COLO668 (cell line): ENCODE data around the gene CEP290.
"Not testable (repeated sequence)": the region's sequence is repeated elsewhere in the genome, so short reads cannot be mapped to it uniquely, and the experiment has no call there.

Source experiments
- DNase-seq: peaks from one replicate; lab custom pipeline; 2025; ENCODE audit not compliant: unreplicated experiment; lab: John Stamatoyannopoulos, UW

Gene CEP290

GRCh38 chr12:88044035-88044434 is 97.9 kb downstream of the CEP290 start:
- no peak for DNase-seq

GRCh38 chr12:88037770-88038169 is 104.1 kb downstream of the CEP290 start:
- no peak for DNase-seq

- no peak for DNase-seq
Observed at GRCh38 chr12:88036353-88036965, 105.4 kb downstream of the CEP290 start.

- no peak for DNase-seq
Observed at GRCh38 chr12:88035907-88036289, 106.0 kb downstream of the CEP290 start.

GRCh38 chr12:88035271-88035906 is 106.5 kb downstream of the CEP290 start:
- DNase-seq: peak; percentile 97

- not testable (repeated sequence) for DNase-seq
Observed at GRCh38 chr12:88031161-88031560, 110.7 kb downstream of the CEP290 start.

GRCh38 chr12:88029093-88029665 is 112.7 kb downstream of the CEP290 start, which contains the start of gene C12orf50:
TSS of gene C12orf50 (minus strand) at chr12:88029401. CDS start at chr12:88026962, 2,439 bp downstream.
- no peak for DNase-seq

- DNase-seq: no peak
Observed at GRCh38 chr12:88026196-88026595, 115.7 kb downstream of the CEP290 start.

GRCh38 chr12:88017964-88018363 is 123.9 kb downstream of the CEP290 start:
- no peak for DNase-seq

GRCh38 chr12:88015825-88016224 is 126.1 kb downstream of the CEP290 start:
- no peak for DNase-seq

- no peak for DNase-seq
Observed at GRCh38 chr12:88011755-88012154, 130.1 kb downstream of the CEP290 start.

GRCh38 chr12:88006351-88006750 is 135.5 kb downstream of the CEP290 start:
- no peak for DNase-seq

- DNase-seq: no peak
Observed at GRCh38 chr12:88001327-88001726, 140.6 kb downstream of the CEP290 start.
